ENCODE measurements around the gene LTBP1.

- TF ChIP-seq POLR2AphosphoS5 (IDR thresholded peaks at IDR 0.05) = no peak
- TF ChIP-seq CTCF (IDR thresholded peaks at IDR 0.05) = no peak
- no peak for TF ChIP-seq EP300 (IDR thresholded peaks at IDR 0.05; ENCODE audit: low read depth)
Measured at GRCh38 chr2:32960238-32960637, 13.5 kb downstream of the LTBP1 start.

All from transverse colon (tissue), 4 donors.